Activated CD4-positive, alpha-beta memory T cell treated with anti-CD3 and anti-CD28 coated beads for 36 hours (primary cell): ENCODE data around the gene BIK. TPM values are rescaled to one million over a fixed set of nuclear protein-coding genes. Genes with fewer than 3 reads are reported as not detected.

Experiments
- CTCF ChIA-PET: fragments of 350-600 bp; sonication (Branson Sonifier 250); formaldehyde crosslinking; loops from one replicate; lab custom pipeline; 2021; ENCODE audit warnings: antibody characterized with exemption, inconsistent platforms; lab: Charles Lee
- POLR2A ChIA-PET: fragments of 350-600 bp; sonication (Branson Sonifier 250); formaldehyde crosslinking; loops from one replicate; lab custom pipeline; 2021; ENCODE audit warnings: antibody characterized with exemption; lab: Charles Lee
- DNase-seq: peaks from one replicate; pipeline ENCODE4 v3.0.0-alpha.2; 2020
- H3K27ac Mint-ChIP-seq: one replicate; pipeline ENCODE4 v1.8.0; 2021; ENCODE audit warnings: mixed read lengths
- H3K27me3 Mint-ChIP-seq: one replicate; pipeline ENCODE4 v1.8.0; 2021; ENCODE audit warnings: mixed read lengths
- H3K36me3 Mint-ChIP-seq: one replicate; pipeline ENCODE4 v1.8.0; 2021; ENCODE audit warnings: mixed read lengths
- H3K4me1 Mint-ChIP-seq: one replicate; pipeline ENCODE4 v1.8.0; 2021; ENCODE audit warnings: low read depth, mixed read lengths
- H3K4me3 Mint-ChIP-seq: one replicate; pipeline ENCODE4 v1.8.0; 2021; ENCODE audit warnings: mild to moderate bottlenecking, mixed read lengths
- H3K9me3 Mint-ChIP-seq: one replicate; pipeline ENCODE4 v1.8.0; 2021; ENCODE audit warnings: mixed read lengths
- intact Hi-C: fragments of 100-400 bp; cut with micrococcal nuclease; formaldehyde crosslinking; loops from one replicate; pipeline ENCODE4 v1.15.1; 2023
- total RNA-seq, 2 experiments: library from RNA; stranded (reverse); gene quantifications; one replicate each; pipeline ENCODE4 v1.2.3, GENCODE V29; 2021

The BIK gene
- total RNA-seq, 2 experiments from 2014 or later, result 4.1 to 4.5 TPM

GRCh38 chr22:43155789-43156188 is 45.2 kb downstream of the BIK start:
- Mint-ChIP-seq H3K27me3 (no peaks in the 10 kb centered on the region), H3K9me3 (no peaks in the 10 kb centered on the region), H3K36me3 (peaks cover 2% of the 10 kb centered on the region), H3K4me1 (peaks cover 13% of the 10 kb centered on the region), H3K27ac (no peak overlapping the region), H3K4me3 (no peak overlapping the region)
- ChIA-PET CTCF (no interaction called here), POLR2A (no interaction called here)
- intact Hi-C loops, result no loop called here
- no peak for DNase-seq

GRCh38 chr22:43156413-43156812 is 45.9 kb downstream of the BIK start:
- H3K9me3 Mint-ChIP-seq, result no peaks in the 10 kb centered on the region
- ChIA-PET POLR2A (no interaction called here), CTCF (no interaction called here)
- H3K36me3 Mint-ChIP-seq, result peaks cover 2% of the 10 kb centered on the region
- peaks cover 10% of the 10 kb centered on the region for H3K4me1 Mint-ChIP-seq
- H3K27ac Mint-ChIP-seq, result no peak overlapping the region
- intact Hi-C loops, result no loop called here
- DNase-seq, result no peak
- H3K4me3 Mint-ChIP-seq, result no peak overlapping the region
- H3K27me3 Mint-ChIP-seq, result no peaks in the 10 kb centered on the region

GRCh38 chr22:43157874-43158546 is 47.5 kb downstream of the BIK start:
- Mint-ChIP-seq H3K27me3 (no peaks in the 10 kb centered on the region), H3K4me3 (no peak overlapping the region), H3K27ac (no peak overlapping the region), H3K4me1 (peaks cover 8% of the 10 kb centered on the region), H3K9me3 (no peaks in the 10 kb centered on the region), H3K36me3 (peaks cover 4% of the 10 kb centered on the region)
- CTCF ChIA-PET, result no interaction called here
- POLR2A ChIA-PET, result no interaction called here
- intact Hi-C loops, result no loop called here
- DNase-seq, result no peak

GRCh38 chr22:43158778-43159483 is 48.4 kb downstream of the BIK start:
- H3K9me3 Mint-ChIP-seq, result no peaks in the 10 kb centered on the region
- ChIA-PET POLR2A (no interaction called here), CTCF (no interaction called here)
- DNase-seq, result no peak
- no peak overlapping the region for H3K27ac Mint-ChIP-seq
- H3K36me3 Mint-ChIP-seq, result peaks cover 4% of the 10 kb centered on the region
- peaks cover 7% of the 10 kb centered on the region for H3K4me1 Mint-ChIP-seq
- no peak overlapping the region for H3K4me3 Mint-ChIP-seq
- intact Hi-C loops, result no loop called here
- no peaks in the 10 kb centered on the region for H3K27me3 Mint-ChIP-seq

- POLR2A ChIA-PET, result no interaction called here
- no peak for DNase-seq
- no peaks in the 10 kb centered on the region for H3K9me3 Mint-ChIP-seq
- intact Hi-C loops, result no loop called here
- H3K27me3 Mint-ChIP-seq, result no peaks in the 10 kb centered on the region
- H3K36me3 Mint-ChIP-seq, result peaks cover 4% of the 10 kb centered on the region
- CTCF ChIA-PET, result no interaction called here
- H3K4me1 Mint-ChIP-seq, result peaks cover 4% of the 10 kb centered on the region
- no peak overlapping the region for H3K4me3 Mint-ChIP-seq
- no peak overlapping the region for H3K27ac Mint-ChIP-seq
Observed at GRCh38 chr22:43159484-43160178, 49.1 kb downstream of the BIK start.

- H3K27ac Mint-ChIP-seq, result no peak overlapping the region
- ChIA-PET POLR2A (no interaction called here), CTCF (no interaction called here)
Observed at GRCh38 chr22:43160497-43161126, 50.1 kb downstream of the BIK start.

GRCh38 chr22:43162412-43163150 is 52.0 kb downstream of the BIK start:
- H3K27me3 Mint-ChIP-seq, result no peaks in the 10 kb centered on the region
- H3K27ac Mint-ChIP-seq, result no peak overlapping the region
- no peak overlapping the region for H3K4me3 Mint-ChIP-seq
- POLR2A ChIA-PET, result no interaction called here
- intact Hi-C loops, result no loop called here
- no peaks in the 10 kb centered on the region for H3K4me1 Mint-ChIP-seq
- CTCF ChIA-PET, result no interaction called here
- no peaks in the 10 kb centered on the region for H3K9me3 Mint-ChIP-seq
- H3K36me3 Mint-ChIP-seq, result peaks cover 4% of the 10 kb centered on the region
- no peak for DNase-seq

More at GRCh38 chr22:43160497-43161126, 50.1 kb downstream of the BIK start:
- Mint-ChIP-seq H3K36me3 (peaks cover 4% of the 10 kb centered on the region), H3K4me3 (no peak overlapping the region), H3K4me1 (peaks cover 3% of the 10 kb centered on the region), H3K9me3 (no peaks in the 10 kb centered on the region), H3K27me3 (no peaks in the 10 kb centered on the region)
- DNase-seq, result no peak
- intact Hi-C loops, result no loop called here

- no peaks in the 10 kb centered on the region for H3K4me1 Mint-ChIP-seq
- intact Hi-C loops, result no loop called here
- H3K36me3 Mint-ChIP-seq, result peaks cover 4% of the 10 kb centered on the region
- no peaks in the 10 kb centered on the region for H3K9me3 Mint-ChIP-seq
- CTCF ChIA-PET, result no interaction called here
- no peak for DNase-seq
- no peaks in the 10 kb centered on the region for H3K27me3 Mint-ChIP-seq
- no peak overlapping the region for H3K4me3 Mint-ChIP-seq
- POLR2A ChIA-PET, result no interaction called here
- no peak overlapping the region for H3K27ac Mint-ChIP-seq
Observed at GRCh38 chr22:43163241-43163795, 52.8 kb downstream of the BIK start.

GRCh38 chr22:43164636-43165035 is 54.1 kb downstream of the BIK start:
- H3K36me3 Mint-ChIP-seq, result peaks cover 4% of the 10 kb centered on the region
- H3K4me1 Mint-ChIP-seq, result no peaks in the 10 kb centered on the region
- no peaks in the 10 kb centered on the region for H3K27me3 Mint-ChIP-seq
- no peak overlapping the region for H3K4me3 Mint-ChIP-seq
- no peak overlapping the region for H3K27ac Mint-ChIP-seq
- no peaks in the 10 kb centered on the region for H3K9me3 Mint-ChIP-seq
- DNase-seq, result no peak
- ChIA-PET CTCF (no interaction called here), POLR2A (no interaction called here)
- intact Hi-C loops, result no loop called here

GRCh38 chr22:43166132-43166930 is 55.8 kb downstream of the BIK start:
- POLR2A ChIA-PET, result no interaction called here
- H3K27ac Mint-ChIP-seq, result no peak overlapping the region
- intact Hi-C loops, result no loop called here
- no peak overlapping the region for H3K4me3 Mint-ChIP-seq
- H3K4me1 Mint-ChIP-seq, result no peaks in the 10 kb centered on the region
- DNase-seq, result no peak
- CTCF ChIA-PET, result no interaction called here
- peaks cover 7% of the 10 kb centered on the region for H3K36me3 Mint-ChIP-seq
- H3K9me3 Mint-ChIP-seq, result no peaks in the 10 kb centered on the region
- H3K27me3 Mint-ChIP-seq, result no peaks in the 10 kb centered on the region

GRCh38 chr22:43167001-43167589 is 56.5 kb downstream of the BIK start:
- CTCF ChIA-PET, result no interaction called here
- H3K27me3 Mint-ChIP-seq, result no peaks in the 10 kb centered on the region
- no peaks in the 10 kb centered on the region for H3K9me3 Mint-ChIP-seq
- peaks cover 8% of the 10 kb centered on the region for H3K36me3 Mint-ChIP-seq
- intact Hi-C loops, result no loop called here
- DNase-seq, result no peak
- POLR2A ChIA-PET, result no interaction called here
- H3K4me3 Mint-ChIP-seq, result no peak overlapping the region
- H3K4me1 Mint-ChIP-seq, result no peaks in the 10 kb centered on the region
- no peak overlapping the region for H3K27ac Mint-ChIP-seq
